Measurements from ENCODE around the gene THSD4.

Gene THSD4

GRCh38 chr15:71699977-71700376 is 584.7 kb downstream of the THSD4 start:
- no peak for TF ChIP-seq CTCF (conservative IDR thresholded peaks at IDR 0.05; ENCODE audit: low read depth, low read length)
- no peak overlapping the region for H3K4me3 ChIP-seq (ENCODE audit: low read length)
- DNase-seq (ENCODE audit: low read depth), result no peak

GRCh38 chr15:71701808-71702207 is 586.5 kb downstream of the THSD4 start:
- no peak overlapping the region for H3K4me3 ChIP-seq (ENCODE audit: low read length)
- no peak for TF ChIP-seq CTCF (conservative IDR thresholded peaks at IDR 0.05; ENCODE audit: low read depth, low read length)
- DNase-seq (ENCODE audit: low read depth), result no peak

- TF ChIP-seq CTCF (conservative IDR thresholded peaks at IDR 0.05; ENCODE audit: low read depth, low read length), result no peak
- DNase-seq (ENCODE audit: low read depth), result no peak
- H3K4me3 ChIP-seq (ENCODE audit: low read length), result no peak overlapping the region
Observed at GRCh38 chr15:71702496-71702895, 587.2 kb downstream of the THSD4 start.

GRCh38 chr15:71705151-71705550 is 589.9 kb downstream of the THSD4 start:
- H3K4me3 ChIP-seq (ENCODE audit: low read length), result no peak overlapping the region
- TF ChIP-seq CTCF (conservative IDR thresholded peaks at IDR 0.05; ENCODE audit: low read depth, low read length), result no peak
- no peak for DNase-seq (ENCODE audit: low read depth)

GRCh38 chr15:71706461-71707229 is 591.4 kb downstream of the THSD4 start:
- no peak overlapping the region for H3K4me3 ChIP-seq (ENCODE audit: low read length)
- TF ChIP-seq CTCF (conservative IDR thresholded peaks at IDR 0.05; ENCODE audit: low read depth, low read length), result no peak
- DNase-seq (ENCODE audit: low read depth), result no peak

GRCh38 chr15:71707230-71708050 is 592.2 kb downstream of the THSD4 start:
- TF ChIP-seq CTCF (conservative IDR thresholded peaks at IDR 0.05; ENCODE audit: low read depth, low read length), result no peak
- no peak for DNase-seq (ENCODE audit: low read depth)
- H3K4me3 ChIP-seq (ENCODE audit: low read length), result no peak overlapping the region

Data from retinal pigment epithelial cell (primary cell).